SK-N-SH (cell line): ENCODE results near the gene PPP4C.

ENCODE experiments used
- CTCF ChIP-seq: fragments of 200-600 bp; sonication (generic); IDR thresholded peaks from 2 replicates; pipeline ENCODE4 v1.6.1; 2017; ENCODE audit warnings: antibody characterized with exemption, mild to moderate bottlenecking, moderate library complexity
- EP300 ChIP-seq, 2 experiments: IDR thresholded peaks; 2 replicates each; pipeline versions ENCODE4 v1.4.0 to v1.6.1; 2012; ENCODE audit warnings: borderline replicate concordance in 1 of 2, low read depth in 1 of 2, low read length in 1 of 2
- EZH2phosphoT487 ChIP-seq: fragments of 200-600 bp; sonication (generic); IDR thresholded peaks from 2 replicates; pipeline ENCODE4 v1.6.1; 2017; ENCODE audit warnings: low read depth, mixed run types, mild to moderate bottlenecking, antibody characterized with exemption, moderate library complexity, borderline replicate concordance
- FOXM1 ChIP-seq: IDR thresholded peaks from 2 replicates; pipeline ENCODE4 v1.4.0; 2012; ENCODE audit warnings: low read depth, mild to moderate bottlenecking
- MAX ChIP-seq: IDR thresholded peaks from 2 replicates; pipeline ENCODE4 v1.4.0; 2012; ENCODE audit warnings: low read depth
- MEF2A ChIP-seq: IDR thresholded peaks from 2 replicates; pipeline ENCODE4 v1.4.0; 2012; ENCODE audit warnings: low read depth, borderline replicate concordance
- MXI1 ChIP-seq: IDR thresholded peaks from 2 replicates; pipeline ENCODE4 v1.6.1; 2012; ENCODE audit warnings: mild to moderate bottlenecking, low read depth, low read length, improper control_type of control experiment
- NRF1 ChIP-seq: IDR thresholded peaks from 2 replicates; pipeline ENCODE4 v1.6.1; 2012; ENCODE audit warnings: low read depth, mild to moderate bottlenecking, low read length
- PBX3 ChIP-seq: IDR thresholded peaks from 2 replicates; pipeline ENCODE4; 2012
- POLR2AphosphoS5 ChIP-seq: IDR thresholded peaks from 2 replicates; pipeline ENCODE4 v1.6.1; 2012; ENCODE audit warnings: low read depth, low read length
- REST ChIP-seq: IDR thresholded peaks from 2 replicates; pipeline ENCODE4 v1.6.1; 2012; ENCODE audit warnings: mild to moderate bottlenecking, low read depth, low read length, moderate library complexity
- USF1 ChIP-seq: IDR thresholded peaks from 2 replicates; pipeline ENCODE4 v1.4.0; 2012; ENCODE audit warnings: low read depth, borderline replicate concordance
- YY1 ChIP-seq: IDR thresholded peaks from 2 replicates; pipeline ENCODE4 v1.4.0; 2012; ENCODE audit warnings: low read depth, mild to moderate bottlenecking
- TF ChIP-seq, protein P1 (sequence below): fragments of 150-350 bp; IDR thresholded peaks from 2 replicates; pipeline ENCODE4 v1.6.1; 2017; ENCODE audit warnings: antibody characterized with exemption, low read length, low read depth, borderline replicate concordance

DNA sequence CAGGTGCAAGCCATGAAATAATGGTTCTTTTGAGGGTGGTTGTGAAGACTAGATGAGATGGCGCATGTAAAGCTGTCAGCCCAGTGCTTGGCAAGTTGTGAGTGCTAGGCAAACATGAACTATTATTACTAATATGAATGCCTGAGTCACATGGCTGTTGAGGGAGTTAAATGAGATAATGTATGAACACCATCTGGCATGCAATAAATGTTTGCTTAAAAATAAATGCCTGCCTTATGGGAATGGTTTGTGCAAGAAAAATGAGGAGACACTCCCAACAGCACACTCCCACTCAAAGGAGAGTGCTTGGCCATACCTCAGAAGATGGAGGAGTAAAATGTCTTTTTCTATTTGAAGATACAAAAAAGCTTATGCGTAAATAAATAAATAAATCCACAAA lies 43.6 kb downstream of the PPP4C start:
- TF ChIP-seq POLR2AphosphoS5 (no peak), CTCF (no peak), MAX (no peak), EZH2phosphoT487 (no peak), EP300 (IDR thresholded peaks at IDR 0.05; ENCODE audit: borderline replicate concordance in 1 of 2, low read depth in 1 of 2, low read length in 1 of 2) (no peak), MXI1 (no peak), FOXM1 (no peak), USF1 (no peak), YY1 (no peak), REST (no peak), NRF1 (no peak), PBX3 (no peak), MEF2A (no peak)
- TF ChIP-seq, protein P1, sequence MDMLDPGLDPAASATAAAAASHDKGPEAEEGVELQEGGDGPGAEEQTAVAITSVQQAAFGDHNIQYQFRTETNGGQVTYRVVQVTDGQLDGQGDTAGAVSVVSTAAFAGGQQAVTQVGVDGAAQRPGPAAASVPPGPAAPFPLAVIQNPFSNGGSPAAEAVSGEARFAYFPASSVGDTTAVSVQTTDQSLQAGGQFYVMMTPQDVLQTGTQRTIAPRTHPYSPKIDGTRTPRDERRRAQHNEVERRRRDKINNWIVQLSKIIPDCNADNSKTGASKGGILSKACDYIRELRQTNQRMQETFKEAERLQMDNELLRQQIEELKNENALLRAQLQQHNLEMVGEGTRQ, result no peak
